RPMI7951 (cell line): Measurements from ENCODE around the gene FAAP24. TPM values are rescaled to one million over a fixed set of nuclear protein-coding genes. Genes with fewer than 3 reads are reported as not detected.
"Not testable (repeated sequence)": the region's sequence is repeated elsewhere in the genome, so short reads cannot be mapped to it uniquely, and the experiment has no call there.

ENCODE experiments used
- DNase-seq: peaks from one replicate; pipeline ENCODE4 v3.0.0-alpha.2; 2012; ENCODE audit warnings: low read depth
- total RNA-seq: library from RNA; depleted of rRNA; stranded (reverse); fragments of >200 nt; shearing (Covaris generic); gene quantifications from 2 replicates; pipeline ENCODE4 v1.2.3, GENCODE V29; 2014; rRNA removed

FAAP24 gene
- total RNA-seq, 1 experiment from 2014 or later: 21.5 TPM

GRCh38 chr19:32998722-32999121 lies 26.7 kb downstream of the FAAP24 start:
- no peak for DNase-seq

- no peak for DNase-seq
Observed at GRCh38 chr19:33000510-33000909, 28.5 kb downstream of the FAAP24 start.

- no peak for DNase-seq
Observed at GRCh38 chr19:33000910-33001309, 28.9 kb downstream of the FAAP24 start.

GRCh38 chr19:33002126-33002865 lies 30.3 kb downstream of the FAAP24 start:
- not testable (repeated sequence) for DNase-seq

GRCh38 chr19:33003424-33004024 lies 31.5 kb downstream of the FAAP24 start:
- not testable (repeated sequence) for DNase-seq

- no peak for DNase-seq
Observed at GRCh38 chr19:33005440-33005839, 33.4 kb downstream of the FAAP24 start.

GRCh38 chr19:33008738-33009137 lies 36.7 kb downstream of the FAAP24 start:
- DNase-seq: no peak

- not testable (repeated sequence) for DNase-seq
Observed at GRCh38 chr19:33010891-33011290, 38.8 kb downstream of the FAAP24 start.

- no peak for DNase-seq
Observed at GRCh38 chr19:33022472-33023116, 50.6 kb downstream of the FAAP24 start.

- DNase-seq: no peak
Observed at GRCh38 chr19:33024398-33024797, 52.4 kb downstream of the FAAP24 start.

- not testable (repeated sequence) for DNase-seq
Observed at GRCh38 chr19:33025468-33026238, 53.6 kb downstream of the FAAP24 start.

- not testable (repeated sequence) for DNase-seq
Observed at GRCh38 chr19:33026602-33027001, 54.6 kb downstream of the FAAP24 start.

Other genes with a start within 250 kb of the FAAP24 start
- not detected in 2 replicates for gene SLC7A9, start 102.5 kb upstream of the FAAP24 start, total RNA-seq
- 21.0 and 22.9 TPM in 2 replicates for gene CEP89, start 284 bp upstream of the FAAP24 start, total RNA-seq
- 7.3 and 10.0 TPM in 2 replicates for gene RHPN2, start 92.6 kb downstream of the FAAP24 start, total RNA-seq
- 5.3 and 5.8 TPM in 2 replicates for gene GPATCH1, start 108.9 kb downstream of the FAAP24 start, total RNA-seq
- gene WDR88, start 159.9 kb downstream of the FAAP24 start, total RNA-seq: not detected in 2 replicates
- gene LRP3, start 222.1 kb downstream of the FAAP24 start, total RNA-seq: 0.68 and 0.72 TPM in 2 replicates